Measurements from ENCODE around the gene MUC16. TPM values are rescaled to one million over a fixed set of nuclear protein-coding genes. Genes with fewer than 3 reads are reported as not detected.

Gene MUC16
- total RNA-seq, 1 experiment from 2014 or later = 0.04 TPM

DNA sequence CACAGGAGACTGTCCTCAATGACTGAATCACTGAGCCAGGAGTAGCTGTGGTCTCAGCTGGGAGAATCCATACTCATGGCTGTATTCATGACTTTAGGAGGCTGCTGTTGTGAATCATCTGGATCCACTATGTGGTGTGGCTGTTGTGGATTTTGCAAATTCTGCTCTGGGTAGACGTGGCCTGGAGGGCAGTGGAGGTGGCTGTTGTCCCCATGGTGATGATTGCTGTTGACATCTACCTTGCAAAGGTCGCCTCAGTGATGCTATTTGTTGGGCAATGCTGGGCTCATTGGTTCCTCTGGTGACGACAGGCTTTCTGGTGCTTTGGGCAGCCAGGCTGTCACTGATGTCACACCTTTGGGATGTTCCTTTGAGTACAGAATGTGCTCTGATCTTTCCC is 23.9 kb downstream of the MUC16 start:
- DNase-seq (ENCODE audit: low spot score) (no peak), ATAC-seq (no peak)
- CTCF ChIA-PET = no interaction called here
- Mint-ChIP-seq H3K4me3 (no peak overlapping the region), H3K9me3 (peaks cover 29% of the 10 kb centered on the region), H3K36me3 (peaks cover 27% of the 10 kb centered on the region), H3K27ac (no peak overlapping the region), H3K27me3 (ENCODE audit: low read depth) (no peaks in the 10 kb centered on the region), H3K4me1 (no peaks in the 10 kb centered on the region)
- no peak for TF ChIP-seq SP1 (CRISPR knock-in tag; conservative IDR thresholded peaks at IDR 0.05)
- POLR2A ChIA-PET = no interaction called here

- no peak for DNase-seq (ENCODE audit: low spot score)
- Mint-ChIP-seq H3K4me1 (no peaks in the 10 kb centered on the region), H3K27me3 (ENCODE audit: low read depth) (peaks cover 24% of the 10 kb centered on the region), H3K27ac (no peak overlapping the region), H3K36me3 (peaks cover 38% of the 10 kb centered on the region), H3K9me3 (peaks cover 27% of the 10 kb centered on the region), H3K4me3 (no peak overlapping the region)
- no peak for ATAC-seq
- POLR2A ChIA-PET = no interaction called here
- TF ChIP-seq NFYB (CRISPR knock-in tag; conservative IDR thresholded peaks at IDR 0.05; ENCODE audit: low read depth) = no peak
- TF ChIP-seq ESRRA (CRISPR knock-in tag; IDR thresholded peaks at IDR 0.05; ENCODE audit: borderline replicate concordance) = no peak
- TF ChIP-seq IRF1 (CRISPR knock-in tag; IDR thresholded peaks at IDR 0.05) = no peak
- no peak for TF ChIP-seq NR2C2 (CRISPR knock-in tag; IDR thresholded peaks at IDR 0.05)
- TF ChIP-seq USF1 (CRISPR knock-in tag; IDR thresholded peaks at IDR 0.05) = no peak
- CTCF ChIA-PET = no interaction called here
These were observed 36.6 kb downstream of the MUC16 start for GRCh38 chr19:8973501-8974091.

DNA sequence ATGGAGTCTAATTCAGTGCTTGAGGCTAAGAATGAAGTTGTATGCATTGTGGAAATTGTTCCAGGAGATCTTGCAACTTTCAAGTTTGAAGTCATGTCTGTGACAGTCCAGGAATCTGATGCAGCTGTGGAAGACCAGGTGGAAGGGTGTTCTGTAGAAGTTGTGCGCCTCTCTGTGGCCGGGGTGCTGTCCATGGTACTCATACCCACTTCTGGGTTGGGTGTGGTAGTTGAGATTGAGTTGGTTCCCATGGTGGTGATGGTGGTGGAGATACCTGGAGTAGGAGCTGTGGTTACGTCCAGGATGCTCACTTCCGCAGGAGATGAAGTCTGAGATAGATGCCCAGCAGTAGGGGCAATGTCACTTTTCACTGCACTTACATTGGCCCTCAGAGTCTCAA is 44.3 kb downstream of the MUC16 start:
- CTCF ChIA-PET = no interaction called here
- no peak overlapping the region for H3K27ac Mint-ChIP-seq
- H3K9me3 Mint-ChIP-seq = peaks cover 15% of the 10 kb centered on the region
- H3K4me3 Mint-ChIP-seq = no peak overlapping the region
- no peaks in the 10 kb centered on the region for H3K4me1 Mint-ChIP-seq
- TF ChIP-seq NR3C1 (CRISPR knock-in tag; conservative IDR thresholded peaks at IDR 0.05; ENCODE audit: low read depth) (no peak), ATF1 (CRISPR knock-in tag; IDR thresholded peaks at IDR 0.05) (no peak), ZNF281 (CRISPR knock-in tag; IDR thresholded peaks at IDR 0.05) (no peak), SP1 (CRISPR knock-in tag; conservative IDR thresholded peaks at IDR 0.05) (no peak), TEAD4 (CRISPR knock-in tag; IDR thresholded peaks at IDR 0.05) (no peak), RELA (CRISPR knock-in tag; IDR thresholded peaks at IDR 0.05; ENCODE audit: borderline replicate concordance) (no peak), SOX15 (CRISPR knock-in tag; IDR thresholded peaks at IDR 0.05) (no peak), ARID4B (CRISPR knock-in tag; IDR thresholded peaks at IDR 0.05; ENCODE audit: borderline replicate concordance) (no peak), CREM (CRISPR knock-in tag; IDR thresholded peaks at IDR 0.05) (no peak), MXD4 (CRISPR knock-in tag; IDR thresholded peaks at IDR 0.05; ENCODE audit: borderline replicate concordance) (no peak), FOXK1 (CRISPR knock-in tag; IDR thresholded peaks at IDR 0.05) (no peak)
- TF ChIP-seq, protein P1, sequence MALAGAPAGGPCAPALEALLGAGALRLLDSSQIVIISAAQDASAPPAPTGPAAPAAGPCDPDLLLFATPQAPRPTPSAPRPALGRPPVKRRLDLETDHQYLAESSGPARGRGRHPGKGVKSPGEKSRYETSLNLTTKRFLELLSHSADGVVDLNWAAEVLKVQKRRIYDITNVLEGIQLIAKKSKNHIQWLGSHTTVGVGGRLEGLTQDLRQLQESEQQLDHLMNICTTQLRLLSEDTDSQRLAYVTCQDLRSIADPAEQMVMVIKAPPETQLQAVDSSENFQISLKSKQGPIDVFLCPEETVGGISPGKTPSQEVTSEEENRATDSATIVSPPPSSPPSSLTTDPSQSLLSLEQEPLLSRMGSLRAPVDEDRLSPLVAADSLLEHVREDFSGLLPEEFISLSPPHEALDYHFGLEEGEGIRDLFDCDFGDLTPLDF (CRISPR knock-in tag; IDR thresholded peaks at IDR 0.05) = no peak
- TF ChIP-seq, protein P2, sequence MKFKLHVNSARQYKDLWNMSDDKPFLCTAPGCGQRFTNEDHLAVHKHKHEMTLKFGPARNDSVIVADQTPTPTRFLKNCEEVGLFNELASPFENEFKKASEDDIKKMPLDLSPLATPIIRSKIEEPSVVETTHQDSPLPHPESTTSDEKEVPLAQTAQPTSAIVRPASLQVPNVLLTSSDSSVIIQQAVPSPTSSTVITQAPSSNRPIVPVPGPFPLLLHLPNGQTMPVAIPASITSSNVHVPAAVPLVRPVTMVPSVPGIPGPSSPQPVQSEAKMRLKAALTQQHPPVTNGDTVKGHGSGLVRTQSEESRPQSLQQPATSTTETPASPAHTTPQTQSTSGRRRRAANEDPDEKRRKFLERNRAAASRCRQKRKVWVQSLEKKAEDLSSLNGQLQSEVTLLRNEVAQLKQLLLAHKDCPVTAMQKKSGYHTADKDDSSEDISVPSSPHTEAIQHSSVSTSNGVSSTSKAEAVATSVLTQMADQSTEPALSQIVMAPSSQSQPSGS (CRISPR knock-in tag; IDR thresholded peaks at IDR 0.05; ENCODE audit: borderline replicate concordance, low read depth) = no peak
- TF ChIP-seq, protein P3, sequence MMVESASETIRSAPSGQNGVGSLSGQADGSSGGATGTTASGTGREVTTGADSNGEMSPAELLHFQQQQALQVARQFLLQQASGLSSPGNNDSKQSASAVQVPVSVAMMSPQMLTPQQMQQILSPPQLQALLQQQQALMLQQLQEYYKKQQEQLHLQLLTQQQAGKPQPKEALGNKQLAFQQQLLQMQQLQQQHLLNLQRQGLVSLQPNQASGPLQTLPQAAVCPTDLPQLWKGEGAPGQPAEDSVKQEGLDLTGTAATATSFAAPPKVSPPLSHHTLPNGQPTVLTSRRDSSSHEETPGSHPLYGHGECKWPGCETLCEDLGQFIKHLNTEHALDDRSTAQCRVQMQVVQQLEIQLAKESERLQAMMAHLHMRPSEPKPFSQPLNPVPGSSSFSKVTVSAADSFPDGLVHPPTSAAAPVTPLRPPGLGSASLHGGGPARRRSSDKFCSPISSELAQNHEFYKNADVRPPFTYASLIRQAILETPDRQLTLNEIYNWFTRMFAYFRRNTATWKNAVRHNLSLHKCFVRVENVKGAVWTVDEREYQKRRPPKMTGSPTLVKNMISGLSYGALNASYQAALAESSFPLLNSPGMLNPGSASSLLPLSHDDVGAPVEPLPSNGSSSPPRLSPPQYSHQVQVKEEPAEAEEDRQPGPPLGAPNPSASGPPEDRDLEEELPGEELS (CRISPR knock-in tag; IDR thresholded peaks at IDR 0.05) = no peak
- POLR2A ChIA-PET = no interaction called here
- ATAC-seq (no peak), DNase-seq (ENCODE audit: low spot score) (no peak)
- peaks cover 11% of the 10 kb centered on the region for H3K27me3 Mint-ChIP-seq (ENCODE audit: low read depth)
- peaks cover 14% of the 10 kb centered on the region for H3K36me3 Mint-ChIP-seq
